Measurements from ENCODE around the gene ZNF555.

The ZNF555 gene

GRCh38 chr19:2846180-2846894 is 5.1 kb downstream of the ZNF555 start:
- no peak for TF ChIP-seq POLR2AphosphoS5 (IDR thresholded peaks at IDR 0.05; ENCODE audit: low read depth, low read length)
- no peak for TF ChIP-seq FOXP2 (optimal IDR thresholded peaks at IDR 0.05; ENCODE audit: borderline replicate concordance, extremely low read depth, extremely low read length, insufficient read depth)
- no peak for TF ChIP-seq REST (IDR thresholded peaks at IDR 0.05; ENCODE audit: insufficient read depth in 1 of 2, low read depth in 2 of 2, low read length in 2 of 2)
- no peak for TF ChIP-seq SIN3A (IDR thresholded peaks at IDR 0.05; ENCODE audit: borderline replicate concordance, insufficient read depth, low read length)
- TF ChIP-seq TAF1 (IDR thresholded peaks at IDR 0.05; ENCODE audit: borderline replicate concordance, insufficient read depth, low read length), result no peak

GRCh38 chr19:2847507-2847906 is 6.2 kb downstream of the ZNF555 start:
- TF ChIP-seq POLR2AphosphoS5 (IDR thresholded peaks at IDR 0.05; ENCODE audit: low read depth, low read length) (no peak), TAF1 (IDR thresholded peaks at IDR 0.05; ENCODE audit: borderline replicate concordance, insufficient read depth, low read length) (no peak), FOXP2 (optimal IDR thresholded peaks at IDR 0.05; ENCODE audit: borderline replicate concordance, extremely low read depth, extremely low read length, insufficient read depth) (no peak), REST (IDR thresholded peaks at IDR 0.05; ENCODE audit: insufficient read depth in 1 of 2, low read depth in 2 of 2, low read length in 2 of 2) (no peak), SIN3A (IDR thresholded peaks at IDR 0.05; ENCODE audit: borderline replicate concordance, insufficient read depth, low read length) (no peak)

- TF ChIP-seq FOXP2 (optimal IDR thresholded peaks at IDR 0.05; ENCODE audit: borderline replicate concordance, extremely low read depth, extremely low read length, insufficient read depth) (no peak), SIN3A (IDR thresholded peaks at IDR 0.05; ENCODE audit: borderline replicate concordance, insufficient read depth, low read length) (no peak), TAF1 (IDR thresholded peaks at IDR 0.05; ENCODE audit: borderline replicate concordance, insufficient read depth, low read length) (no peak), POLR2AphosphoS5 (IDR thresholded peaks at IDR 0.05; ENCODE audit: low read depth, low read length) (no peak), REST (IDR thresholded peaks at IDR 0.05; ENCODE audit: insufficient read depth in 1 of 2, low read depth in 2 of 2, low read length in 2 of 2) (no peak)
Measured at GRCh38 chr19:2848616-2849015, 7.3 kb downstream of the ZNF555 start.

- TF ChIP-seq REST (IDR thresholded peaks at IDR 0.05; ENCODE audit: insufficient read depth in 1 of 2, low read depth in 2 of 2, low read length in 2 of 2) (no peak), FOXP2 (optimal IDR thresholded peaks at IDR 0.05; ENCODE audit: borderline replicate concordance, extremely low read depth, extremely low read length, insufficient read depth) (no peak), TAF1 (IDR thresholded peaks at IDR 0.05; ENCODE audit: borderline replicate concordance, insufficient read depth, low read length) (no peak), SIN3A (IDR thresholded peaks at IDR 0.05; ENCODE audit: borderline replicate concordance, insufficient read depth, low read length) (no peak), POLR2AphosphoS5 (IDR thresholded peaks at IDR 0.05; ENCODE audit: low read depth, low read length) (no peak)
Measured at GRCh38 chr19:2850256-2850925, 9.1 kb downstream of the ZNF555 start.
